Smooth muscle cell (in vitro differentiated cells): ENCODE results near the gene KRT6B. TPM values are rescaled to one million over a fixed set of nuclear protein-coding genes. Genes with fewer than 3 reads are reported as not detected.
A peak's percentile ranks its signal among the peaks of the same experiment; 100 is the strongest.

ENCODE experiments used
- DNase-seq: peaks from one replicate; lab custom pipeline; 2025; ENCODE audit not compliant: unreplicated experiment; lab: John Stamatoyannopoulos, UW
- H2AFZ ChIP-seq: fragments of 200-600 bp; sonication (generic); 2 replicates; pipeline ENCODE4 v1.6.0; 2016; ENCODE audit warnings: antibody characterized with exemption, low read depth, mild to moderate bottlenecking
- H3F3A ChIP-seq: fragments of 200-600 bp; sonication (generic); 2 replicates; pipeline ENCODE4 v1.6.0; 2017; ENCODE audit warnings: antibody characterized with exemption, low read depth
- H3K27ac ChIP-seq: fragments of 200-600 bp; sonication (generic); 2 replicates; pipeline ENCODE4 v1.5.1; 2016; ENCODE audit warnings: low read depth, mild to moderate bottlenecking
- H3K27me3 ChIP-seq: fragments of 200-600 bp; sonication (generic); 2 replicates; pipeline ENCODE4 v1.6.1; 2016; ENCODE audit warnings: low read depth, mild to moderate bottlenecking
- H3K36me3 ChIP-seq: fragments of 200-600 bp; sonication (generic); 2 replicates; pipeline ENCODE4 v1.5.1; 2016; ENCODE audit warnings: low read depth
- H3K4me1 ChIP-seq: fragments of 200-600 bp; sonication (generic); 2 replicates; pipeline ENCODE4 v1.5.1; 2016; ENCODE audit warnings: low read depth
- H3K4me2 ChIP-seq: fragments of 200-600 bp; sonication (generic); 2 replicates; pipeline ENCODE4 v1.6.0; 2016; ENCODE audit warnings: mild to moderate bottlenecking
- H3K4me3 ChIP-seq: fragments of 200-600 bp; sonication (generic); 2 replicates; pipeline ENCODE4 v1.5.1; 2016; ENCODE audit warnings: mild to moderate bottlenecking
- H3K79me2 ChIP-seq: fragments of 200-600 bp; sonication (generic); 2 replicates; pipeline ENCODE4 v1.6.0; 2016; ENCODE audit warnings: low read depth, mild to moderate bottlenecking
- H3K9ac ChIP-seq: fragments of 200-600 bp; sonication (generic); 2 replicates; pipeline ENCODE4 v1.6.0; 2016; ENCODE audit warnings: low read depth
- H3K9me3 ChIP-seq: fragments of 200-600 bp; sonication (generic); replicated peaks from 2 replicates; pipeline ENCODE4 v1.5.1; 2016; ENCODE audit warnings: low read depth
- H4K20me1 ChIP-seq: fragments of 200-600 bp; sonication (generic); 2 replicates; pipeline ENCODE4 v1.6.0; 2016; ENCODE audit warnings: low read depth
- CTCF ChIP-seq: fragments of 200-600 bp; sonication (generic); IDR thresholded peaks from 2 replicates; pipeline ENCODE4 v1.5.1; 2017; ENCODE audit warnings: borderline replicate concordance, mild to moderate bottlenecking, antibody characterized with exemption; ENCODE audit not compliant: insufficient read depth, poor library complexity, severe bottlenecking
- WGBS: methylation state at CpG from one replicate; pipeline ENCODE4 v1.1.7; 2016; ENCODE audit warnings: low lambda C conversion rate; 5-methylcytosine and 5-hydroxymethylcytosine counted together
- polyA plus RNA-seq: library from polyadenylated mRNA; unstranded; fragments of >200 nt; fragmentation: Nextera tagmentation; extraction: Ambion mirVana; gene quantifications from 2 replicates; pipeline ENCODE4 v1.2.1, GENCODE V29; 2016
- total RNA-seq: library from RNA; depleted of rRNA; stranded (reverse); fragments of >200 nt; gene quantifications from 2 replicates; pipeline ENCODE4 v1.2.3, GENCODE V29; 2014

KRT6B gene
- total and polyA plus RNA-seq, 2 experiments from 2014 or later: 248 to 336 TPM

- no peak for DNase-seq
- Histone ChIP-seq H3K9ac (no peak overlapping the region), H4K20me1 (no peaks in the 10 kb centered on the region), H3K4me1 (peaks cover 3% of the 10 kb centered on the region), H3K4me2 (no peak overlapping the region), H3K27ac (peak overlapping the region; percentile 1), H3F3A (peaks cover 11% of the 10 kb centered on the region), H3K79me2 (no peaks in the 10 kb centered on the region), H3K4me3 (no peak overlapping the region), H3K9me3 (no peaks in the 10 kb centered on the region), H3K27me3 (peaks cover 25% of the 10 kb centered on the region), H3K36me3 (no peaks in the 10 kb centered on the region), H2AFZ (no peak overlapping the region)
- 48% methylated on average over 6 of the region's 6 CpGs for WGBS
- TF ChIP-seq CTCF: no peak
Observed at GRCh38 chr12:52435659-52435999, 16.3 kb downstream of the KRT6B start.

- Histone ChIP-seq H3K27ac (no peak overlapping the region), H3F3A (peaks cover 8% of the 10 kb centered on the region), H3K9ac (no peak overlapping the region), H3K27me3 (peaks cover 28% of the 10 kb centered on the region), H2AFZ (no peak overlapping the region), H3K4me1 (no peaks in the 10 kb centered on the region), H4K20me1 (no peaks in the 10 kb centered on the region), H3K36me3 (no peaks in the 10 kb centered on the region), H3K79me2 (no peaks in the 10 kb centered on the region), H3K9me3 (no peaks in the 10 kb centered on the region), H3K4me2 (no peak overlapping the region), H3K4me3 (no peak overlapping the region)
- DNase-seq: no peak
- TF ChIP-seq CTCF: no peak
- 95% methylated on average over 6 of the region's 6 CpGs for WGBS
Observed at GRCh38 chr12:52434760-52435530, 17.0 kb downstream of the KRT6B start.

DNA sequence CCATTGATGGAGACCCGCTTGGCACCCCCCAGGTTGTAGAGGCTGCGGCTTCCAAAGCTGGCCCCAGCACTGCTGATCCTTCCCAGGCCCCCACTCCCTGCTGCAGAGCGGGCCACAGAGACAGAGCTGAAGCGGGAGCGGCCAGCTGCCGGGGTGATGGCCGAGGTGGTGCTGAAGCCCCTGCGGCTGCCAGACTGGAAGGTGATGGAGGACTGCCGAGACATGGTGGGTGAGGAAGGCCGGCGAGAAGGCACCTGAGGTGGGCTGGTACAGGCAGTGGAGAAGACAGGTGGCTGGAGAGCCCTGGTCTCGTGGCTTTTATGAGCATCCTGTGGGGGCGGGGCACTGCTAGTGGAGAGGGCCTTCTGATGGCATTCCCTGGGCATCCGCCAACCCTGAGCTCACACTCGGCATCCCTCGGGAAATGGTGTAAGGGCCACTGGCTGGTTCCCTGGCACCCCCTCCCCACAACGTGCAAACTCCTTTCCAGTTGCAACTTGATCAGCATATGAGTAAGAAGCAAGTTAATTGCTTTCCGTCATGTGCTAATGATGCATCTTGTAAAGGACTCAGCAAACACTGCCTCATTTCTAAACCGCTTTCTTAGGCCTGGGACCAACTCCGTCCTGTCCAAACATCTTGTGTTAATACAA is 17.7 kb downstream of the KRT6B start, which contains the start of gene KRT75:
Gene KRT75 (minus strand): TSS at position 291 of the 653 bp plus-strand sequence. CDS start 67 bp downstream, at position 224.
- H2AFZ ChIP-seq: no peak within 1 kb of the TSS
- no peak within 1 kb of the TSS for H3K27ac ChIP-seq
- no peak within 1 kb of the TSS for H3K4me2 ChIP-seq
- WGBS: 86% methylated on average over 20 of the region's 20 CpGs
- no peaks in the 10 kb centered on the region for H3K36me3 ChIP-seq
- H3K9me3 ChIP-seq: no peaks in the 10 kb centered on the region
- H3K4me1 ChIP-seq: no peaks in the 10 kb centered on the region
- no peak within 1 kb of the TSS for H3K9ac ChIP-seq
- no peak for TF ChIP-seq CTCF
- peaks cover 32% of the 10 kb centered on the region for H3K27me3 ChIP-seq
- peaks cover 8% of the 10 kb centered on the region for H3F3A ChIP-seq
- H3K79me2 ChIP-seq: no peaks in the 10 kb centered on the region
- H4K20me1 ChIP-seq: no peaks in the 10 kb centered on the region
- H3K4me3 ChIP-seq: no peak within 1 kb of the TSS
- no peak for DNase-seq
